Endothelial cell of umbilical vein (primary cell): ENCODE data around the gene FBN2.

Experiments used
- GATA2 ChIP-seq: IDR thresholded peaks from 2 replicates; pipeline ENCODE4 v1.7.0; 2011; ENCODE audit warnings: low read depth, mild to moderate bottlenecking, moderate library complexity, mixed read lengths, low read length; ENCODE audit not compliant: insufficient read length, insufficient read depth
- POLR2A ChIP-seq: IDR thresholded peaks from 2 replicates; pipeline ENCODE4 v1.6.1; 2012; ENCODE audit warnings: low read depth, mild to moderate bottlenecking, control low read depth, low read length
- POLR2AphosphoS5 ChIP-seq: IDR thresholded peaks from 2 replicates; pipeline ENCODE4 v1.6.1; 2012; ENCODE audit warnings: low read depth, mild to moderate bottlenecking, control low read depth, low read length, moderate library complexity; ENCODE audit not compliant: insufficient read depth
- TF ChIP-seq, protein P1 (sequence below), 2 donors: IDR thresholded peaks; 1 replicate in 1 of 2; 2 replicates in 1 of 2; pipeline ENCODE4 v1.5.1; 2011; ENCODE audit warnings: low read length in 2 of 2, mild to moderate bottlenecking in 2 of 2, moderate library complexity in 2 of 2, control low read depth in 1 of 2, inconsistent platforms in 1 of 2, low read depth in 1 of 2; ENCODE audit not compliant: insufficient read depth in 1 of 2; ENCODE audit errors: extremely low read depth in 1 of 2

DNA sequence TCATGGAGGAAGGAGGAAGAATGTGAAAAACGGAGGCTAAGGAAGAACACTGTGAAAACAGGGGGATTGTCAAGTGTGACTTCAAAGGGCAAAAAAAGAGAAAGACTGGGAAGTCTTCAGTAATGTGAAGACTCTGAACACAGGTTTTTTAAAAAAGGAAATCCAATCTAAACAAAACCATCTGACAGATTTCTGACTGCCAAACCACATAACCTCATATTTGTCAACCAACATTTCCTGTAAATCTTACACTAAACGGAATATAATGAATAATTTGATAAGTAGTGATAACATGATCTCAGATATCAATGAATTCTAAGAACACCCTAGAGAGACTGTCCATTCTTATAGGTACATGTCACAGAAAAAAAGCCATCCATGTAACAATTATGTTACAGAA, 124.7 kb downstream of the FBN2 start:
- TF ChIP-seq POLR2AphosphoS5, result no peak
- TF ChIP-seq GATA2, result no peak
- TF ChIP-seq, protein P1, sequence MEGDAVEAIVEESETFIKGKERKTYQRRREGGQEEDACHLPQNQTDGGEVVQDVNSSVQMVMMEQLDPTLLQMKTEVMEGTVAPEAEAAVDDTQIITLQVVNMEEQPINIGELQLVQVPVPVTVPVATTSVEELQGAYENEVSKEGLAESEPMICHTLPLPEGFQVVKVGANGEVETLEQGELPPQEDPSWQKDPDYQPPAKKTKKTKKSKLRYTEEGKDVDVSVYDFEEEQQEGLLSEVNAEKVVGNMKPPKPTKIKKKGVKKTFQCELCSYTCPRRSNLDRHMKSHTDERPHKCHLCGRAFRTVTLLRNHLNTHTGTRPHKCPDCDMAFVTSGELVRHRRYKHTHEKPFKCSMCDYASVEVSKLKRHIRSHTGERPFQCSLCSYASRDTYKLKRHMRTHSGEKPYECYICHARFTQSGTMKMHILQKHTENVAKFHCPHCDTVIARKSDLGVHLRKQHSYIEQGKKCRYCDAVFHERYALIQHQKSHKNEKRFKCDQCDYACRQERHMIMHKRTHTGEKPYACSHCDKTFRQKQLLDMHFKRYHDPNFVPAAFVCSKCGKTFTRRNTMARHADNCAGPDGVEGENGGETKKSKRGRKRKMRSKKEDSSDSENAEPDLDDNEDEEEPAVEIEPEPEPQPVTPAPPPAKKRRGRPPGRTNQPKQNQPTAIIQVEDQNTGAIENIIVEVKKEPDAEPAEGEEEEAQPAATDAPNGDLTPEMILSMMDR (IDR thresholded peaks at IDR 0.05; ENCODE audit: extremely low read depth in 1 of 2, insufficient read depth in 1 of 2, low read depth in 1 of 2, low read length in 2 of 2), result no peak
- no peak for TF ChIP-seq POLR2A
